ENCODE data around the gene MGA. TPM values are rescaled to one million over a fixed set of nuclear protein-coding genes. Genes with fewer than 3 reads are reported as not detected.

The MGA gene
- total RNA-seq = 10 to 100 TPM; 34.9 to 50.7 (median 35.9) TPM

DNA sequence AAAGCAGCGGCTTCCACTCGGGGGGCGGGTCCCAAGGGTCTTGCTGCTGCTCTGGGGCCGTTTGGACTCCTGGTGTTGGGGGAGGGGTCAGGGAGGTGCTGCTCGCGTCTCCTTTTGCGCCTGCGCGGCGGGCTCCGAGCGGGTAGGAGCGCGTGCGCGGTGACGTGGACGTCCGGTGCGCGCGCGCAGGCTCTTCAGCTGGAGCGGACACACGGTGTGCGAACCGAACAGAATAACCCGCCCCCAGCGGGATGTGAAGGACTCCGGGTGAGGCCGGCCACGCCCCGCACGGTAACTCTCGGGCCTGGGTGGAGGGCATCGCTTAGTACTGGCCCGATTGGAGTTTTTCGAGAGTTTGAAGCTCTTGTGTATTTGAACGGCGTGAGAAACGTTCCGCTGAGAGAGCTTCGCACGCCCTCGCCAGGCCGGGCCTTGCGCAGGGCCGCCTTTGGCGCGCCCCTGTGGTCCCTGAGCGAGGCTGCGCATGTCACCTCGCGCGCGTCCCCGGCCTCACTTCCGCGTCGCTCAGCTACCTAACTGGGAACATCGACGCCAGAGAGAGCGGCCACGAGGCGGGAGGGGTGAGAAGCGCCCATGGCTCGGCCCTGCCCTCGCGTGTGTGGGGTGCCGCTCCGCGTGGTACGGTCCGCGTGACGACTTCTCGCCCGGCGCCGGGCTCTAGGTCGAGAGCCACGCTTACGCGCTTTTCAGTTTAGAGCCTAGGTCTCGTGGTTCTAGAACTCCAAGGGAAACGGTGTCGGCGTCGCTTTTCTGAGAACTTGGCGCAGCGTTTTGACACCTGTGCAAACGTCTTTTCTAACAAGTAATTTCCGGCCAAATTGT, at the start of gene MGA:
TSS of gene MGA (plus strand) at position 171 of the 843 bp plus-strand sequence.
- ATAC-seq (ENCODE audit: low FRiP score) (peak; percentile 94), DNase-seq (ENCODE audit: low spot score) (peak; percentile 74)
- TF ChIP-seq, protein P1, sequence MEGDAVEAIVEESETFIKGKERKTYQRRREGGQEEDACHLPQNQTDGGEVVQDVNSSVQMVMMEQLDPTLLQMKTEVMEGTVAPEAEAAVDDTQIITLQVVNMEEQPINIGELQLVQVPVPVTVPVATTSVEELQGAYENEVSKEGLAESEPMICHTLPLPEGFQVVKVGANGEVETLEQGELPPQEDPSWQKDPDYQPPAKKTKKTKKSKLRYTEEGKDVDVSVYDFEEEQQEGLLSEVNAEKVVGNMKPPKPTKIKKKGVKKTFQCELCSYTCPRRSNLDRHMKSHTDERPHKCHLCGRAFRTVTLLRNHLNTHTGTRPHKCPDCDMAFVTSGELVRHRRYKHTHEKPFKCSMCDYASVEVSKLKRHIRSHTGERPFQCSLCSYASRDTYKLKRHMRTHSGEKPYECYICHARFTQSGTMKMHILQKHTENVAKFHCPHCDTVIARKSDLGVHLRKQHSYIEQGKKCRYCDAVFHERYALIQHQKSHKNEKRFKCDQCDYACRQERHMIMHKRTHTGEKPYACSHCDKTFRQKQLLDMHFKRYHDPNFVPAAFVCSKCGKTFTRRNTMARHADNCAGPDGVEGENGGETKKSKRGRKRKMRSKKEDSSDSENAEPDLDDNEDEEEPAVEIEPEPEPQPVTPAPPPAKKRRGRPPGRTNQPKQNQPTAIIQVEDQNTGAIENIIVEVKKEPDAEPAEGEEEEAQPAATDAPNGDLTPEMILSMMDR (IDR thresholded peaks at IDR 0.05) = no peak

DNA sequence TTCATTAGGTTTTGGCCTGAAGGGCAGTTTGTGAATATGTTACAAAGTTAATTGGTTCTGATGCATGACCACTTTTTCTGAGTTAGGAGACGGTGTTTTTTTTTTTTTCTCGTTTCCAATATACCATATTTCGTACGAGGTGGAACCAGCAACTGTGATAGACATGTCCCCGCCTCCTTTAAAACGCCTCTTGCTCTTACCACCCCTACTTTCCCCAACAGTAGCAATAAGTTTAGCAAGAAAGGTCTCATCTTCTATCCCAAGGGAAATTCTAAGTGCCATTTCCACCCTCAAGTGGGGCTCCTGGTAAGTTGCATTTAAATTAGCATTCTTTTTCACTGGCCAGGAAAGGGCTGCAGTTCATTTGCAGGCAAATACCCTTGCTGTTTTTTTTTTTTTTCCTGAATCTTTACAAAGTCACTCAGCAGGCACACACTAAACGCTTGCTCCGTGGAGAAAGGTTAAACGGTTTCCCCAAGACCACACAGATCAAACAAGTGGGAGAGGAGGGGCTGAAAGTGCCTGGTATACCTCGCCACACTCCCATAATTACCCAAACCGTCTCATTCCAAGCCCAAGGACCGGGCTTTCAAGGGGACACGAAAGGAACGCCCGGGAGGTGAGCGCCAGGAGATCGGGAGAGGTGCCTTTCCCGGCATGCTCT, 39.5 kb upstream of the MGA start:
- TF ChIP-seq, protein P1 (IDR thresholded peaks at IDR 0.05) = no peak
- no peak for DNase-seq (ENCODE audit: low spot score)
- ATAC-seq (ENCODE audit: low FRiP score) = no peak

DNA sequence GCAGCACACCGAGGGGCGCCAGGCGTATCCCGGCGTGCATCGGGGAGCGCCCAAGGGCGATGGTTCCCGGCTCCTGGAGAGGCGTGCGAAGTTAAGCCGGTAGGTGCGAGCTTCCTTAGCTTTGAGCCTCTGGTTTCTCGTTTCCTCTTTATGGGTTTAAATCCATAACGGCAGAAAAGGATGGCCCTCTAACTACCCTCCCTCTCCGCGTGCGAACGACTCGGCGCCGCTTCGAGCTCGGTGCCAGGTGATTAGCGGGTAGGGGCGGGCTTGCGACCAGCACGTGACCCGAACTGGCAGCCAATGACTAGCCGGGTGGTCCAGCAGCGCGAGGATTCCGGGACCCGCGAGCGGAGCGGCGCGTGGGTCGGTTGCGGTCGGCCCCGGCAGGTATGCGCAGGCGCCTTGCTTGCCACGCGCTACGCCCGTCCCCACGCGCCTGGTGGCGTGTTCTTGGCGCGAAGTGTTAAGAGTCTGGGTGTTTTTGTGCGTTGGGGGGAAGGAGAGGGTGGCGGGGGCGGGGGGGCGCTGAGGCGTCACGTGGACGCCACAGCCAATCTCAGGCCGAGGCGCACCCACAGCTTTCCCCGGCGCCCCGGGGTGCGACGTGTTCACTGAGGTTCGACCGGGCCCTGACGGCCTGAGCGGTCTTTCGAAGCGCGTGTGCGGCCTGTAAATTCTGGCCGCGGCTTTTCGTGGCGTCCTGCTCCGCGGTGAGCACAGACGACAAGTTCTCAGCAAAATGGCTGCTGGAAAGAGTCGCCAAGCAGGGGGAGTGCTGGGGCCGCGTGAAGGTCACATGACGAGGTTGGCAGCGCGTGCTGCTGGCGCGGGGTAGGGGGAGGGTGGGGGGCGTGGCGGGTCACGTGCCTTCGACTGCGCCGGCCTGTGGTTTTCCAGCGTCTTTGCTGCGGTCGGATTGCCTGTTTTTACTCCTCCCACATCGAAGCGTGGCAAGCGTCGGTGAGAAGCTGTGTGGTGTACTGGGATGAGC, 38.7 kb upstream of the MGA start:
- ATAC-seq (ENCODE audit: low FRiP score) (peak; percentile 89), DNase-seq (ENCODE audit: low spot score) (peak; percentile 51)
- TF ChIP-seq, protein P1 (IDR thresholded peaks at IDR 0.05) = no peak

DNA sequence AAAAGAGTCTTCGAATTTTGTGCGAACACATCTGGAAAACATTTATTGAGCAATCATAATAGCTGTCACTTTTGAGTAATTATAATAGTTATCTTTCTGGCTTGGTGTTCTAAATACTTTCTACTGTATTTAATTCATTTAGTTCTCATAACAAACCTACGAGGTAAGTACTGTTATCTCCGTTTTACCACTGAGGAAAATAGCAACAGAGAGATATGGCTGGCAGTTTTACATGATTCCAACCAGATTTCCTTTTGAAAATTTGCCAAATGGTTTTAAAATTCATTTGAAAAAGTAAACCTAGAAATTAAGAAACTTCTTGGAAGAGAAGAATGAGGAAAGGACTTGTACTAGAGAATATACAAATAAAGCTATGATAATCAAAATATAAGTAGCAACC, 37.3 kb upstream of the MGA start:
- ATAC-seq (ENCODE audit: low FRiP score) (no peak), DNase-seq (ENCODE audit: low spot score) (no peak)
- TF ChIP-seq, protein P1 (IDR thresholded peaks at IDR 0.05) = no peak

DNA sequence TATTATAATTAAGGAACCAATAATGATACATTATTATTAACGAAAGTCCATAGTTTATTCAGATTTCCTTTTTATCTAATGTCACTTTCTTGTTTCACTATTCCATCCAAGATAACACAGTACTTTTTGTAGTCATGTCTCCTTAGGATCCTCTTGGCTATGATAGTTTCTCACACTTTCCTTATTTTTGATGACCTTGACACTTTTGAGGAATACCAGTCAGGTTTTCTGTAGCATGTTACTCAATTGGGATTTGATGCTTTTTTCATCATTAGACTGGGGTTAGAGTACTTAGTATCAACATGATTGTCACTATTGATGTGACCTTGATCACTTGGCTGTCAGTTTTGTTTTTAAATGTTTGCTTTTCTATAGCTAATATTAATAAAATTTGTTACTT, 33.0 kb upstream of the MGA start:
- TF ChIP-seq, protein P1 (IDR thresholded peaks at IDR 0.05) = no peak
- DNase-seq (ENCODE audit: low spot score) (no peak), ATAC-seq (ENCODE audit: low FRiP score) (no peak)

DNA sequence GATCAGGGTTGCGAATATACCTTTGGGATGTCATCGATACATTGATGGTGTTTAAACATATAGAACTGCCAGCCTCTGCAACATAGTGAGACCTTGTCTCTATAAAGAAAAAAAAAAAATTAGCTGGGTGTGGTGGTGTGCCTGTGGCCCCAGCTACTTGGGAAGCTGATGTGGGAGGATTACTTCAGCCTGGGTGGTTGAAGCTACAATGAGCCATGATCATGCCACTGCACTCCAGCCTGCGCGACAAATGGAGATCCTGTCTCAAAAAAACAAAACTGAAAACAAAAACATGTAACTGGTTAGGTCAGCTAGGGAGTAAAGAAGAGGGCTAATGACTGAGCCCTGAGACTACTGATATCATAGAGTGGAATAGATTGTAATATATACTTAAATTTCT, 30.7 kb upstream of the MGA start:
- TF ChIP-seq, protein P1 (IDR thresholded peaks at IDR 0.05) = no peak
- ATAC-seq (ENCODE audit: low FRiP score) = no peak
- no peak for DNase-seq (ENCODE audit: low spot score)
